HG02623 (cell line): ENCODE data around the gene TMPRSS4.
"Not testable (repeated sequence)": the region's sequence is repeated elsewhere in the genome, so short reads cannot be mapped to it uniquely, and the experiment has no call there.

ENCODE experiments used
- ATAC-seq: cut with Tn5 transposase; IDR thresholded peaks from one replicate; pipeline ENCODE4 v1.9.1; 2021; ENCODE audit warnings: moderate library complexity; ENCODE audit not compliant: unreplicated experiment

TMPRSS4 gene

DNA sequence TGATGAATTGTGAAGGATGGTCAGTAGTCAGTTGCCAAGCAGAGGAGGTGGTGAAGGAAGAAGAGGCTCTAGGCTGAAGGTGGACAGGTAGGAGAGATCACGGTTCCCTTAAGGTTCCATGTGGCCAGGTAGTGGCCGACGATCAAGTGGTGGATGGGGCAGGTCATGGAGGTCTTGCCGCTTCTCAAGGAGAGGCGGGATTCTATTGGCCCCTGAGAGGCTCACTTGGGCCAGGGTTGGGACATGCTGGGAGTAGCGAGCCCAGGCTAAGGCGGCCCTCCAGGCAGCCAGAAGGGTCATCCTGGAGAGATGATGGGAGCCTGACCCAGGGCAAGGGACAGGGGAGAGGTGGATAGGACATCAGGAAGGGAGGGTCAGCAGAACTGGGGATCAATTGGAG, 20.9 kb upstream of the TMPRSS4 start:
- no peak for ATAC-seq

DNA sequence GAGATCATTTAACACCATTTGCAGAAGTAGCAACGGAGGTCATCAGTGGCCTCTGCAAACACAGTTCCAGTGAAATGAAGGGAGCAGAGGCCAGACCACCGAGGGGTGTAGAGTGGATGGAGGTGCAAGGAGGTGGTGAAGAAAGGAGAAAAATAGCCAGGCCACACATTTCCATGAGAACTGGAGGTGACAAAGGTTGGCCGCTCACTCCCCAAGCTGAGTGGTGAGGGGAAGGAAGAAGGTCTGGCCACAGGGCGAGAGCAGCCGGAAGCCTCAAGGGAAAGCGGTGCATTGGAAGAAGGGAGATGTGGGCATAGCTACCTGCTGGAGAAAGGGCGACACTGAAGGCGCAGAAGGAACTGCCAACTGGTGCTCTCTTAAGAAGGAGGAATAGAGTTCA, 20.1 kb upstream of the TMPRSS4 start:
- no peak for ATAC-seq

DNA sequence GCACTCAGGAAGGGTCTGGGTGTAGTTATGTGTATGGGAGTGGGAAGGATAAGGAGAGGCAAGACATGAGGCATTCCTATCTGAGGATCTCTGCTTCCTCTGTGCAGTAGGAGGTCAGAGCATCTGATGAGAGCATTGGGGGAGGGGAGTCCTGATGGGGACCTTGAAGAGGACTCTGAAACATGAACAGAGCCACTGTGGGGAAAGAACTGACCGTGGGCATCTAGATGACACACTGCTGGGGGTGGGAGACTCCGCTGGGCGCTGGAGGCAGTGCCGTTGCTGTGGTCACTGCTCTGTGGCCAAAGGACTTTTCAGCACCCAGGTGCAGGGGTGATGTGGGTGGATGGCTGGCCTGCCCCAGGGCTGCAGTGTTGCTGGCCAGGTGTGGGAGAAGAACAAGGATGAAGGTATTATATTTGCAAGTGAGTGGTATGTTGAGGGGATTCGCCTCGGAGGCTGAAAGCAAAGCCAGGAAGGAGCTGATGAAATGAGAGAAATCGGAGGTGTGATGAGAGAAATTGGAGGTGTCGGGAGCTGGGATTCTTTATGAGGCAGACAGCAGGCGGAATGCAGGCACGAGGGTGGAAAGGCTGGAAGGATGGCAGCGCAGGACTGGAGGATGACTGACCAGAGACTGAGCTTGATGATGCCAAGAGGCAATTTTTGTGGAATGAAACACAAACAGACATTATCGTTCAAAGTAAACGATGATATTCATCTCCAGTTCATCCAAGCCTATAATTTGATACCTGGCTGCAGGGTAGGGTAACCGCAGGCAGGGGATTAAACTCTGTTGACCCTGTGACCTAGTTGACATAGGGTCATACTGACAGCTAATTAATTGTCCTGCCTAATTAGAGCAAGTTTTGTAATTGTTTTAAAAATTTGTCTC, 19.4 kb upstream of the TMPRSS4 start:
- ATAC-seq, result no peak

DNA sequence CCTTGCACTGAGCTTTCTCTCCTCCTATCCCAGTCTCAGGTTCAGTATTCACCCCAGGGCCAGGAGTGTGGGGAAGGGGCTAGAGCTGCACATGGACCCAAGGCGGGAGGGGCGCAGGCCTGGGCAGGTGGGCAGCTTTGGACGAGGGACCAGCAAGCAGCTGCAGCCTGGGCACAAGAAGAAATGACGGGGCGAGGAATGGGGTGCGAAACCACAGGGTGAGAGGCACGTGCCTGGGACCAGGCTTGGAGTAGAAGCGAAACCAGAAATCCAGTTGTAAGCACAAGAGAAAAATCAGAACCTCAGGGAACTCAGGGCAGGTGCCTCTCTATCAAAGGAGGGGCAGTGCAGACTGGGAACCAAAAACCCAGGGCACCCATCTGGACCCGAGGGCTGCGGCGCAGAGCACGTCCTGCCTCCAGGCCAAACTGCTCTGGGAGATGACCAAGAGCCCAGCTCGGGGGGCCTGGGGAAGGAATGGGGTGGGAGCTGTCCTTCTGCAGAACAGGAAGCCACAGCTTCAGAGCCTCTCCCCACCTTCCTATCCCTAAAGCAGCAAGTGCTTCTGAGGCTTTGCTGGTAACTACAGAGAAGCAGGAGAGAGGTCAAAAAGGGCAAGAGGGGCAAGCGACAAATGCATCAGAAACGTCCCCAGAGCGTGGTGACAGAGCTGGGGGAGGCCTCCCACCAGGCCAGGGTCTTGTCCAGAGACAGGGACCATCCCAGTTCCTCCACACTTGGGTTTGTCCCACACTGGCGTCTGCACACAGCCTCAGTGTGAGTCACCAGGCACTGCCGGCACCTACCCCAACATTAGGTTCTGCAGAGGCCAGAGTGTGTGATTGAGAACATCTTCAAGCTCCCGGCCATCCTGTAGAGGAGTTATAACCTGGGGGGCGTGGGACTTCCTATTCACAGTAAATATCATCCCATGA, 18.3 kb upstream of the TMPRSS4 start:
- ATAC-seq, result no peak

DNA sequence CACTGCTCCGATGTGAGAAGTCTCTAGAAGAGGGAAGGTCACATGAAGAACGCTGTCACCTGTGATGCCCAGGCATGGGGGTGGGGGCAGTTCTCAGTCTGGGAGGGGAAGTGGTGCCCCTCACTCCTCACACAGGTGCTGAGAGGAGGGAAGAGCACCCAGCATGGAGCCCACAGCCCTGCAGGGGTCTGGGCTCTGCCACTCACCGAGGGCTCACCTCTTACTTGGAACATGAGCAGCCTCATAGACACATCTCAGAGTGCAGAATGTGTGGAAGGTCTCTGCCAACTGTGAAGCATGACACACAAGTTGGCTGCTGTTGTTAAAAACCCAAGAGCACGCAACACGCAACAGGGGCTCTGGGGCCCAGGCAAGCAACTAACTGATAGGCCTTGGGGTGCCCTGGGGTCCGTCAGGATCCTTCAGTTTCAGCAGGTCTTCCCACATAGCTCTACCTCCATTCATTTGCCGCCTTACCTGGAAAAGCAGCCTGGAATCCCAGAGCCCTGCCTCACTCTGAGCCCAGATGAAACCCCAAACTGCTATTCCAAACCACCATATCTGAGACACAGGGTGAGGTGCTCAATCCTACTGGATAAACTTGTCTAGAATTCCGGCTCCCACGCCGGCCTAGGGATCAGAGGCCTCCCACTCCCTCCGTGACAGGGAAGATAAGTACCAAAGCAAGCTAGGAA, 17.5 kb upstream of the TMPRSS4 start:
- ATAC-seq, result no peak

DNA sequence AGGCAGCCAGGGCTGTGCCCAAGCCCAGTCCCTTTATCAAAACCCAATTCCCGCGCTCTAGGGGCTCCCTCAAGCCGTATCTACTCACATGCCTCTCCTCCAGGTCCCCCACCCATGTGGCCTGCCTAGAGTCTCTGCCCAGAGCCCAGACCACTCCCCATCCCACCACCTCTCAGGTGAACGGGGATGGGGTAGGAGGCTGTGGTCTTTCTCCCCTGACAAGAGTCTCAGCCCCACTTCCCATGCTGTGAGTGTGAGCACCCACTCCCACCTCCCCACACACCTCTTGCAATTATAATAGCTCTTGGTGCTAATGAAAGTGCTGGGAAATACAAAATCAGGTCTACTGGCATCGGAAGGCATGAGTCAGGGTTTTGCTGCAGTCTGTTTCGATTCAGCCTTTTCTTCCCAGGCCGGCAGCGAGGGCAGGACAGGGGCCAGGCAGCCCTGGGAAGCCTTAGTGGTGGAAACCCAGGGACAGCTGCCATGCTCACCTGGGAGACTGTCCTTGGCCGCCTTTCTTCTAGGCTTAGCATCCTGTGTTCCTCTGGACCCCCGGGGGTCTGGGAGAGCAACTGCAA, 16.7 kb upstream of the TMPRSS4 start:
- no peak for ATAC-seq

DNA sequence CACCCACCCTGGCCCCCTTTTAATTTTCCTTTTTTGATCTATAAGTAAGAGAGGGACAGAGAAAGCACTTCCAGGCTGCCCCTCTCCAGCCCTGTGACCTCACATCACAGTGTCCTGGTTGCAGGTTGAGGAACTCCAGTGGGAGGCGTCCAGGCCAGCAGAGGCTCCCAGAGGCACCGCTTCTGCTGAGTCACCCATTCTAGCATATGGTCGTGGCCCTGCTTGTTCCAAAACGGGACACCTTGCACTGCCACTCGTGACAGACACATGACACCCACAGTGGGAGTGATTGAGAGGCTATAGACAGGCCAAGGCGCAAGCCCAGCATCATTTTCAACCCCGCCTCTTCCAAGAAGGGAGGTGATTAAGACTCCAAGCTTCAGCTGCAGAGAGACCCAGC, 16.0 kb upstream of the TMPRSS4 start:
- ATAC-seq, result no peak

DNA sequence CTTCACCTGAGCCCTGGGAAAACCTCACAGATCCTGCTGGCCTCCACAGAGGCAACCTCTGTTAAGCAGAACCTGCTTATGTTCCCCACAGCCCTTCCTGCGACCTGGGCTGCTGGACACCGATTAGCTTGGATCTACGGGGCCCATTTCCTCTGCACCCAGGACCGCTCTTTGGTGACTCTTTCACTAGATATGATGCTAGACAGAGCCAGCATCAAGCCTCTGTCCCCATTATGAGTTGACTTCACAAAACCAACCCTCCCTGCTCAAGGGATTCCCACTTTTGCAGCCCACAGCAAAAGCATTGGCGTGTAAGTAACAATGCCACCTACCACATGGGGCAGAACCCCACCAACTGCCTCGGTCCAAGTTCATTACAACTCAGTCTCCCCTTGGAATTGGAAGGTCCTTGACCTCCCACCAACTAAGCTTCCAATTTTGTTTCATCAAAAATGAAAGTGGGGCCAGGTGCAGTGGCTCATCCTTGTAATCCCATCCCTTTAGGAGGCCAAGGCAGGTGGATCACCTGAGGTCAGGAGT, 15.2 kb upstream of the TMPRSS4 start:
- no peak for ATAC-seq

DNA sequence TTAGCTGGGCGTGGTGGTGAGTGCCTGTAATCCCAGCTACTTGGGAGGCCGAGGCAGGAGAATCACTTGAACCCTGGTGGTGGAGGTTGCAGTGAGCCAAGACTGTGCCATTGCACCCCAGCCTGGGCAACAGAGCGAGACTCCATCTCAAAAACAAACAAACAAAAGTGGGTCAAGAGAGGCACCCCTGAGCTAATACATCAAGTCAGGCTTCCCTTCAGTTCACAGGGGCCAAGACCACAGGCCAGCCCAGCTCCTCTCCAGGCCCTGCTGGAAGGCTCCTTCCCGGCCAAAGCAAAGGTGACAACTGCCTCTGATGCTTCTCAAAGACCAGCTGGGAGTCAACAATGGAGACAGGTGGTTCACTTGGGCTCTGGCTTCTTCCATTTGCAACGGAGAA, 14.7 kb upstream of the TMPRSS4 start:
- not testable (repeated sequence) for ATAC-seq

DNA sequence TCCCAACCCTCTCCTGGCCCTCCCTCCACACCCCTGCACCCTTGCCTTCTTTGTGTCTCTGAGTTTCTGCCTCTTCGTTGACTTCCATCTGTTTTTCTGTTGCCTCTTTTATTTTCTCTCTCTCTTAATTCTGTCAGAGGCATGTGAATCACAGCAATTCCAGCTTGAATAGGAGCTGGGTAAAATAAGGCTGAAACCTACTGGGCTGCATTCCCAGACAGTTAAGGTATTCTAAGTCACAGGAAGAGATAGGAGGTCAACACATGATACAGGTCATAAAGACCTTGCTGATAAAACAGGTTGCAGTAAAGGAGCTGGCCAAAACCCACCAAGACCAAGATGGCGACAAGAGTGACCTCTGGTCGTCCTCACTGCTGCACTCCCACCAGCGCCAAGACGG, 14.2 kb upstream of the TMPRSS4 start:
- not testable (repeated sequence) for ATAC-seq

DNA sequence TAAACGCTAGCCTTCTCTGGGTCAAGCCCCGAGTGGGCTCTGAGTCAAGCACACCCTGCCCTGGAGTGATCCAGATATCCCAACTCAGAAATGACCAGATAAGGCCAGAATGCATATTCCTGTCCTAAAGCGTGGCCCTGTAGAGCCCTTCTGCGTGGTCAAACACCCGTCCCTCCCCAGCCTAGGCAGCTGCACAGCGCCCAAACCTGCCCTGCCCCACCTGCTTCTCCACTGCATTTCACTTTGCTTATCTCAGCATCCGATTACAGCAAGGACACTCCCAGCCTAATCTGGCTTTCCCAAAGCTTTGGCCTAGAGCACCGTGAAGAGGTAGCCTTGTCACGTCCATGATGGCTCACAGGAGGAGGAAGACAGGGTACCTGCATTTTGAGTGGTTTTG, 11.9 kb upstream of the TMPRSS4 start:
- ATAC-seq, result no peak

DNA sequence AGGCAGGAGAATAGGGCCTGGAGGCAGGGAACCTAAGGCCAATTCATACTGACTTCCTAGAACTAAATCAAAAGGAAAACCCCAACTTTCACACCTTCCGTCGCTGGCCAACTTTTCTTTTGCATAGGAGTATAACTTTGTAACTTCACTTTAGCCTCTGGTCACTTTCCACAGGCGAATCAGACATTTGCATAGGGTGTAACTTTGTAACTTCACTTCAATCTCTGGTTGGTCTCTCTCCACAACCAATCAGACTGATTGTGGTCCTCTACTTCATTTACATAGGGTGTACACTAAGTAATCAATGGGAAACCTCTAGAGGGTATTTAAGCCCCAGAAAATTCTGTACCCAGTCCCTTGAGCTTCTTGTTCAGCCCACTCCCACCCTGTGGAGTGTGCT, 11.5 kb upstream of the TMPRSS4 start:
- ATAC-seq, result no peak

DNA sequence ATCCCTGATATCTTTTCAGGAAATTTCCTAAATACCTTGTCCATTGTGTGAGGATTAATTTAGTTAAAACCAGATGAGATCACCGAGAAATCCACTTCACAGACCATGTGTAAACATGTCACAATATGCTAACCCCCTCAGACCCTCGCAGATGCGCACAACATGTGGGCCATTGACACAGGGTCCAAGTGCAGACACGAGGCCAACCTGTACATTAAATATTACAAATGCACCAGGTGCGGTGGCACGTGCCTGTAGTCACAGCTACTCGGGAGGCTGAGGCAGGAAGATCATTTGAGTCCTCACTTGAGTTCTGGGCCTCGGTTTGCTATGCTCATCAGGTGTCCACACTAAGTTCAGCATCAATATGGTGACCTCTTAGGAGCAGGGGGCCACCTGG, 9.9 kb upstream of the TMPRSS4 start:
- ATAC-seq, result no peak

DNA sequence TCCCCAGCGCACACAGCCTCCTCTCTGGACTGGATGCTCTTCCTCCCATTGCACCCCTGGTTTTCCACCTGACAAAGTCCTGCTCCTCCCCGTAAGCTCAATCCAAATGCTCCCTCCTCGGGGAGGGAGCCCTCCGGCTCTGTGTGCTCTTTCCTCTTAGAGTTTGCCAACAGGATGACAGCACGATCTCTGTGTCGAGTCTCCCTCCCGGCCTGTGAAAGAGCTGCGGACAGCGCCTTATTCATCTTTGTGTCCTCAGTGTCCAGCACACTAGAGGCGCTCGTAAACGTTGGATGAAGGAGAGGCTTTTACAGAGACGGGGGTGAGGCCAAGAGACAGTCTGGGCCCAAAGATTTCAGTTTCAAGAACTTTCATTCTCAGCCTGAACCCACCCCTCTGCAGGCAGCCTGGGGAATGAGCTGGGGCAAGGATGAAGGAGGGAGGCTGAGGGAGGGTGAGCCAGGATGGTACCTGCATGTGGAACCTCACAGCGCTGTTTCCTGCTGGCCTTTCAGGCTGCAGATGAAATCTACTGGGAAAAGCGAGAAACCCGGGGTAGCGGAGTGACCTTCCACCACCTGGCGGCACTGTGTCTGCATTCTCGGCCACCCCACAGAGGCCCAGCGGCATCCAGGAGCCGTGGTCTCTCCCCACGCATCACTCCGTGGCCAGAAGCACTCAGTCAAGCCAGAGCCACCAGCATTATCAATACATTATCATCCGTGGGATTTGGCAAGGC, 8.5 kb upstream of the TMPRSS4 start:
- ATAC-seq, result no peak

DNA sequence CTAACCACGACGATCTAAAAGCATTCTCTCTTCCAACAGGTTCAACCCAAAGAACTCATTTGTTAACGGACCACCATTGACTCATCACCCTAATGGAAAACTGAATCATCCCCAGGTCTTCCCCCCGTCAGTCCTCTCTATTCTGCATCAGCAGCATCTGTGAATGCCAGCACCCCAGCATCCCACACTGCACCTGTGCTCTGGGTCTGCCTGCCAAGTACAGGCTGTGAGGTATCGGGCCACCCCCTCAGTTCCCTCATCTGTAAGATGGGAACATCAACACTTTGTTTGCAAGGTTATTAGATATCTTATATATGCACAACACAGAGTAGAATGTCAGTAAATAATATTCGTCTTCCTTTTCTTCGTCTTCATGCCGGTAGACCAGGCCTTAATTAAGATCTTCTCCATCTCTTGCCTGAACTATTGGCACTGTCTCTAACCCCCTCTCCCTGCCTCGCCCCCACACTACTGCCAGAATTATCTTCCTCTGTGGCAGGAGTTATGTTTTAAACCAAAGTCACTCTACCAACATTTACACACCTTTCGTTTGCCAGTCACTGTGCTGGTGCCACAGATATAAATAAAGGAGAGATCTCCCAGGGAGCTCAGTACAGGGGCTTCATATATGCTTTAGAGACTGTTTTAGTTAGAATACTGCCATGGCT, 7.8 kb upstream of the TMPRSS4 start:
- ATAC-seq, result no peak

DNA sequence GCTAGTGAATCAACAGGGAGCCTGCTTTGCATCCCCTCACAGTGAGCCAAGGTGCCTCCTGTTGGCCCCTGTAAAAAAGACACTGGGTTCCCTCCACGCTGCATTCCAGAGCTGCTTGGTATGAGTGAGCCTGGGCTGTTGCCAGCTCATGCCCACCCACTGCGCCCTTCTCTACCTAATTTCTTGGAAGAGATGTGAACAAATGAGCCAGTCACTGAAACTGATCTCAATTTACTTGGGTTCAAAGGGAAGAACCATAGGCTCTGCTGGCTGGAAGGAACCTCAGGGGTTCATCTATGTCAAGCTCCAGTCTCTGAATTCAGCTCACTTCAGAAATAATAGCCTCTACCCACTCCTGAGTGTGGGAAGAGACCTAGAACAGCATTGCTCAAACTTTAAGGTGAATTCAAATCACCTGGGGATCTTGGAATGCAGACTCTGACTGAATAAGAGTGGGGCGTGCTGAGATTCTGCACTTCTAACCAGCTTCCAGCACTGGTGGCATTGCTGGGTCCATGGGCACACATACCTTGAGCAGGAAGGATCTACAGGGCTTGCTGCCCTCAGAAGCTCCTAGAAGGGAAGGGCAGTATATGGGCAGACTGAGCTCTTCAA, 5.4 kb upstream of the TMPRSS4 start:
- ATAC-seq, result no peak

DNA sequence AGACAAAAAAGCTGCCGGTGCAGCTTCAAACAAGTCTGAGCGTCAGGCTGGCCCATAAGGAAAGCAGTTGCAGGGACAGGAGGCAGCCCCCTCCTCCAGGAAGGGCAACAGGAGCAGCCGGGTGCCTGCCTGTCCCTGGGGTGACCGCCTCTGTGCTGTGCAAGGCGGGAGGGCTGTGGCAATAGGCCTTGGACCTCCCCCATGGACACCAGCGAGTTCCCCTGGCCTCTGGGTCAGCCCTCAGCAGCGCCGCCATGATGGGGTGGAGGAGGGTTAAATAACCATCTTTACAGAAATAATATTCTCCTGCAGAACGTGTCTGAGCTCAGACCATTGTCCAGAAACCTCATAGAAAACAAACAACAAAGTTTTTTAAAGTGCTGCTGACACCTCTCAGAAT, 3.3 kb upstream of the TMPRSS4 start:
- no peak for ATAC-seq

DNA sequence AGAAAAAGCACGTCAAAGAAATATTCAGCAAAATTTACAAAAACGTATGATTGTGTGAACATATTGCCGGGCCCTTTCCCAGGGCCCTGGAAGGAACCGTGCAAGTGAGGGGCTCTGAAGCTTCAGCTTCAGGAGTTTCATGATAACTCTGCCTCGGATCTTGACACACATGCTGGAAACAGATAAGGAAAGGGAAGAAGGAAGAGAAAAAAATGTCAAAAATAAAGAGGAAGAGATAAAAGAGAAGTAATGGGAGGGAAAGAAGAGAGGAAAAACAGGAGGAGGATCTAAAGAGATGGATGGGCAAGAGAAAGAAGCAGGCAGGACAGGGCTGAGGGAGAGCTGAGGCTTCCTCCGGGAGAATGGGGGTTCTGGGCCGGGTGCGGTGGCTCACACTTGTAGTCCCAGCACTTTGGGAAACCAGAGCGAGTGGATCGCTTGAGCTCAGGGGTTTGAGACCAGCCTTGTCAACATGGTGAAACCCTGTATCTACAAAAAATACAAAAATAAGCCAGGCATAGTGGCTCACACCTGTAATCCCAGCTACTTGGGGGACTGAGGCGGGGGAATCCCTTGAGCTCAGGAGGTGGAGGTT, 2.7 kb upstream of the TMPRSS4 start:
- ATAC-seq, result no peak

DNA sequence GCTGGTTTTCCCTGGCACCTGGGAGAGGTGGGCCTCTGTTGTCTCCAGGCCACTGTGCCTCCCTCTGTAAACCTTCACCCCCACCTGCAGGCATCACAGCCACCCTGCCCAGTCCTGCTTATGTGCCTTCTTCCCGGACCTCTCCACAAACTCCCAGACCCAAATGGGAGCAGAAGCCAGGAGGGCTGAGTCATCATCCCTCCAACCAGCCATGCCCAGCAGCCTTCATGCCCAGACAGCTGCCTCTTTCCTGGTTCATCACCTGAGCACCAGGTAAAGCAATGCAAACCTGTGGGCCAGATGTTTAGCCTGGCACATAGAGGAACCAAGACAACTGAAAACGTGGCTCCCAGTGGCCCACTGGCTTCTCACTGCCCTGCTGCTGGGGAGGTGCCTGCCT, 2.1 kb upstream of the TMPRSS4 start:
- no peak for ATAC-seq
